Upper lobe of left lung (tissue), 4 donors: ENCODE data around the gene NRXN2.

Experiments
- POLR2A ChIP-seq, 4 donors: fragments of 450-650 bp; IDR thresholded peaks; one replicate each; pipeline ENCODE4 v1.5.1; 2016 to 2017; ENCODE audit warnings: antibody characterized with exemption in 4 of 4, mild to moderate bottlenecking in 2 of 4
- POLR2AphosphoS5 ChIP-seq, 2 donors: sonication (generic); formaldehyde crosslinking; IDR thresholded peaks; one replicate each; pipeline ENCODE4 v1.5.1; 2017; ENCODE audit warnings: antibody characterized with exemption in 2 of 2
- TF ChIP-seq, protein P1 (sequence below), 6 experiments: fragments of 450-650 bp in 4 of 6; fragments of 200-600 bp in 2 of 6; sonication (generic) in 2 of 6; IDR thresholded peaks; one replicate each; pipeline ENCODE4 v1.5.1; 2016 to 2019; ENCODE audit warnings: antibody characterized with exemption in 6 of 6

DNA sequence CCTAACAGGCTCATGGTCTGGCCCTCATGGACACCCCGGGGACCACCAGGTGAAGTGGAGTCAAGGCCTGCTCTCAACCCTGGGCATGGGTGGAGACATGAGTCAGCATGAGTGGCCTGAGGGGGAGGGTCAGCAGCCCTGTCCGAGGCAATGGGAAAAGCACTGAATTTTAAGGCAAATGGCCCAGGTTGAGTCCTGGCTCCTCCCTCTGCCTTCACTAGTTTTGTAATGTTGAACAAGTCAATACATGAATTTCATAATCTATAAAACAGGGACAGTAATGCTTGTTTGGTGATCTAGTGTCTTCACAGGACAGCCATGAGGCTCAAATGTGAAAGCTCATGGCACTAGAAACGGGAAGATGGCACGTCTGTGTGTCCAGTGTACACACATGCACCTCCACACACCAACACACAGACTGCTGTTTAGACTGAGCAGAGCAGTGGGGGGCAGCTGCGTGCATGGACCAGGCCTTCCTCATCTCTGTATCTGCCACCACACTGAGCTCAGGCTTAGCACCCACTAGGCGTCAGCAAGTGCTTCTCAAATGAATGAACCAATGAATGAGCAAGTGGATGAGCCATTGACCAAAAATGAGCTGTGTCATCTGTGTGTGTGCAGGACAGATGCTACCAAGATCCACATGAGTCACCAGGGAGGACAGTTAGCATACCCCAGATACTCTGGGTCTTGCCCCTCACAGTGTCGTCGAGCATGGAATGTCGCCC lies 63.4 kb downstream of the NRXN2 start:
- TF ChIP-seq POLR2A (IDR thresholded peaks at IDR 0.05) (no peak), POLR2AphosphoS5 (IDR thresholded peaks at IDR 0.05) (no peak)
- TF ChIP-seq, protein P1, sequence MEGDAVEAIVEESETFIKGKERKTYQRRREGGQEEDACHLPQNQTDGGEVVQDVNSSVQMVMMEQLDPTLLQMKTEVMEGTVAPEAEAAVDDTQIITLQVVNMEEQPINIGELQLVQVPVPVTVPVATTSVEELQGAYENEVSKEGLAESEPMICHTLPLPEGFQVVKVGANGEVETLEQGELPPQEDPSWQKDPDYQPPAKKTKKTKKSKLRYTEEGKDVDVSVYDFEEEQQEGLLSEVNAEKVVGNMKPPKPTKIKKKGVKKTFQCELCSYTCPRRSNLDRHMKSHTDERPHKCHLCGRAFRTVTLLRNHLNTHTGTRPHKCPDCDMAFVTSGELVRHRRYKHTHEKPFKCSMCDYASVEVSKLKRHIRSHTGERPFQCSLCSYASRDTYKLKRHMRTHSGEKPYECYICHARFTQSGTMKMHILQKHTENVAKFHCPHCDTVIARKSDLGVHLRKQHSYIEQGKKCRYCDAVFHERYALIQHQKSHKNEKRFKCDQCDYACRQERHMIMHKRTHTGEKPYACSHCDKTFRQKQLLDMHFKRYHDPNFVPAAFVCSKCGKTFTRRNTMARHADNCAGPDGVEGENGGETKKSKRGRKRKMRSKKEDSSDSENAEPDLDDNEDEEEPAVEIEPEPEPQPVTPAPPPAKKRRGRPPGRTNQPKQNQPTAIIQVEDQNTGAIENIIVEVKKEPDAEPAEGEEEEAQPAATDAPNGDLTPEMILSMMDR (IDR thresholded peaks at IDR 0.05): no peak
